ENCODE data around the gene PITPNM2. TPM values are rescaled to one million over a fixed set of nuclear protein-coding genes. Genes with fewer than 3 reads are reported as not detected.

The PITPNM2 gene
- total and polyA plus RNA-seq, 2 of the 8 experiments (the other 6 are each of a cell fraction or from before 2014, with no cell fraction given): 0.59 to 3.4 TPM

DNA sequence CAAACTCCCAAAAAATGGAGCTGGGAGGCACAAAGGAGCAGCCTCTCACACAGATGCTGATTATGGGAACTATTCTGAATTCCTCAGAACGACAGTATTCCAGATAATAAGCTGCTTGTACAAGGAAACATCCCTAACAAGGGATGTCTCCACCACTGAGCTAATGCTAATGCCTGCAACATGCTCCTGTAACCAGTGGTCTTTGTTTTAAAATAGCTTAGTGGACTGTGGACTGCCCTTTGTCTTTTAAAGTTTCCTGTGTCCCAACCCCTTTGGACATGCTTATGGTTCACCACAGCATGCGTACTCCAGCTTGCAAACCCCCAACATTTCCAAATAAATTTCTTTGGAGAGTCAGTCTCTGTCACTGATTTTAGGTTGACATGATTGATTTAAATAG lies 16.4 kb upstream of the PITPNM2 start:
- H3K23me2 ChIP-seq (ENCODE audit: low read depth, low read length): no peaks in the 10 kb centered on the region; the same call in 1 of the 2 replicates
- DNase-seq (ENCODE audit: low read depth in 1 of 2, low spot score in 2 of 2): no peak
- no peak overlapping the region for H4K5ac ChIP-seq (ENCODE audit: insufficient read length, low read depth, low read length)
- H3K23ac ChIP-seq (ENCODE audit: insufficient read length): no peak overlapping the region
- H4K91ac ChIP-seq (replicated peaks; ENCODE audit: insufficient read length, low read length): no peak overlapping the region
- no peak overlapping the region for H3K4me3 ChIP-seq (ENCODE audit: extremely low read depth in 1 of 4, insufficient read depth in 2 of 4, low read depth in 3 of 4, low read length in 4 of 4)
- H2BK120ac ChIP-seq (replicated peaks; ENCODE audit: low read depth, low read length): no peak overlapping the region
- no peak overlapping the region for H3K27ac ChIP-seq (ENCODE audit: low read depth, low read length)
- H2BK20ac ChIP-seq (ENCODE audit: low read length): no peak overlapping the region
- H3K79me1 ChIP-seq (ENCODE audit: low read depth, low read length): no peaks in the 10 kb centered on the region
- WGBS, 2 experiments (ENCODE audit: extremely low coverage in 1 of 2, insufficient coverage in 1 of 2, insufficient read length in 1 of 2, insufficient replicate concordance in 2 of 2, low coverage in 1 of 2, low lambda C conversion rate in 2 of 2, missing lambda C conversion rate in 1 of 2): 58% methylated on average over 2 of the region's 2 CpGs; no CpG with 5 or more reads in 1 of the 2 experiments
- H3K56ac ChIP-seq (replicated peaks; ENCODE audit: insufficient read length, low read depth, low read length): no peak overlapping the region
- H3K27me3 ChIP-seq (replicated peaks in 1 of 4; ENCODE audit: control insufficient read depth in 3 of 4, extremely low read depth in 1 of 4, insufficient read depth in 3 of 4, low read length in 3 of 4): no peaks in the 10 kb centered on the region
- H3K4ac ChIP-seq (replicated peaks; ENCODE audit: insufficient read length, low read depth, low read length): no peak overlapping the region
- no peak overlapping the region for H2AFZ ChIP-seq (ENCODE audit: low read length)
- FAIRE-seq: no peak
- H3K9ac ChIP-seq (replicated peaks in 1 of 4; ENCODE audit: extremely low read depth in 1 of 4, low read depth in 3 of 4, low read length in 3 of 4): no peak overlapping the region
- H2BK5ac ChIP-seq (ENCODE audit: low read depth, low read length): no peak overlapping the region
- H4K20me1 ChIP-seq (replicated peaks in 1 of 2; ENCODE audit: control insufficient read depth in 1 of 2, insufficient read depth in 2 of 2, low read length in 2 of 2): peaks cover 0 to 1% of the 10 kb centered on the region in 2 experiments
- no peak overlapping the region for H3K18ac ChIP-seq (ENCODE audit: extremely low read depth, low read length)
- H3K79me2 ChIP-seq (ENCODE audit: control insufficient read depth in 1 of 2, insufficient read depth in 2 of 2, low read length in 2 of 2): no peaks in the 10 kb centered on the region
- no peak overlapping the region for H4K8ac ChIP-seq (ENCODE audit: extremely low read depth, insufficient read depth, low read length)
- peaks cover 0 to 27% (median 4%) of the 10 kb centered on the region in 4 experiments; a peak in 4 of 8 replicates for H3K36me3 ChIP-seq (ENCODE audit: control insufficient read depth in 2 of 4, insufficient read depth in 4 of 4, low read length in 3 of 4)
- no peak overlapping the region for H2BK12ac ChIP-seq (ENCODE audit: low read depth, low read length)
- H2AK5ac ChIP-seq (ENCODE audit: low read depth, low read length): no peak overlapping the region
- no peaks in the 10 kb centered on the region for H3K9me3 ChIP-seq (ENCODE audit: insufficient read depth in 2 of 2, low read depth in 1 of 2, low read length in 1 of 2)
- H3K4me2 ChIP-seq (ENCODE audit: insufficient read depth in 1 of 2, low read depth in 2 of 2, low read length in 2 of 2): no peak overlapping the region
- ChIA-PET POLR2A (ENCODE audit: partially characterized antibody) (interaction anchor here (0.6 to 1.5 kb wide), 5 partner anchors 12 to 102 kb away, joined by 3 to 4 read pairs (median 3); partner anchors contain the start of genes MPHOSPH9 and MTRFR), CTCF (ENCODE audit: partially characterized antibody) (interaction anchor here (0.9 to 1.5 kb wide), 2 partner anchors 9 to 104 kb away, joined by 3 read pairs; no protein-coding TSS in a partner anchor)
- peaks cover 0 to 3% (median 0%) of the 10 kb centered on the region in 4 experiments; a peak in 1 of 7 replicates for H3K4me1 ChIP-seq (replicated peaks in 1 of 4; ENCODE audit: control insufficient read depth in 3 of 4, insufficient read depth in 4 of 4, low read length in 3 of 4)
- no peak overlapping the region for H2BK15ac ChIP-seq (ENCODE audit: low read length)
- H3K14ac ChIP-seq (ENCODE audit: insufficient read length): no peak overlapping the region
- no peak for TF ChIP-seq BRCA1 (IDR thresholded peaks at IDR 0.05; ENCODE audit: low read depth, low read length)
- TF ChIP-seq RXRA (IDR thresholded peaks at IDR 0.05; ENCODE audit: insufficient read depth, low read depth, low read length): no peak
- no peak for TF ChIP-seq CREB1 (IDR thresholded peaks at IDR 0.05)
- TF ChIP-seq, protein P1, sequence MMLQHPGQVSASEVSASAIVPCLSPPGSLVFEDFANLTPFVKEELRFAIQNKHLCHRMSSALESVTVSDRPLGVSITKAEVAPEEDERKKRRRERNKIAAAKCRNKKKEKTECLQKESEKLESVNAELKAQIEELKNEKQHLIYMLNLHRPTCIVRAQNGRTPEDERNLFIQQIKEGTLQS (IDR thresholded peaks at IDR 0.05; ENCODE audit: insufficient read depth, low read depth, low read length): no peak
- TF ChIP-seq GTF2F1 (IDR thresholded peaks at IDR 0.05; ENCODE audit: borderline replicate concordance, low read depth, low read length): no peak
- no peak for TF ChIP-seq SUZ12 (IDR thresholded peaks at IDR 0.05; ENCODE audit: low read length)
- TF ChIP-seq KDM1A (IDR thresholded peaks at IDR 0.05; ENCODE audit: borderline replicate concordance, low read length): no peak
- TF ChIP-seq JUN (IDR thresholded peaks at IDR 0.05; ENCODE audit: low read depth, low read length): no peak
- no peak for TF ChIP-seq SIX5 (IDR thresholded peaks at IDR 0.05; ENCODE audit: low read depth, low read length)
- TF ChIP-seq TAF7 (optimal IDR thresholded peaks at IDR 0.05; ENCODE audit: borderline replicate concordance, low read depth, low read length): no peak
- TF ChIP-seq TBP (IDR thresholded peaks at IDR 0.05; ENCODE audit: low read depth, low read length): no peak
- TF ChIP-seq, protein P2, sequence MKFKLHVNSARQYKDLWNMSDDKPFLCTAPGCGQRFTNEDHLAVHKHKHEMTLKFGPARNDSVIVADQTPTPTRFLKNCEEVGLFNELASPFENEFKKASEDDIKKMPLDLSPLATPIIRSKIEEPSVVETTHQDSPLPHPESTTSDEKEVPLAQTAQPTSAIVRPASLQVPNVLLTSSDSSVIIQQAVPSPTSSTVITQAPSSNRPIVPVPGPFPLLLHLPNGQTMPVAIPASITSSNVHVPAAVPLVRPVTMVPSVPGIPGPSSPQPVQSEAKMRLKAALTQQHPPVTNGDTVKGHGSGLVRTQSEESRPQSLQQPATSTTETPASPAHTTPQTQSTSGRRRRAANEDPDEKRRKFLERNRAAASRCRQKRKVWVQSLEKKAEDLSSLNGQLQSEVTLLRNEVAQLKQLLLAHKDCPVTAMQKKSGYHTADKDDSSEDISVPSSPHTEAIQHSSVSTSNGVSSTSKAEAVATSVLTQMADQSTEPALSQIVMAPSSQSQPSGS (IDR thresholded peaks at IDR 0.05; ENCODE audit: low read length): no peak
- TF ChIP-seq SIRT6 (IDR thresholded peaks at IDR 0.05; ENCODE audit: low read length): no peak

Data from H1 (cell line).